ENCODE measurements around the gene CANT1. TPM values are rescaled to one million over a fixed set of nuclear protein-coding genes. Genes with fewer than 3 reads are reported as not detected.

The CANT1 gene
- total RNA-seq, 1 experiment from 2014 or later = 86.4 TPM

DNA sequence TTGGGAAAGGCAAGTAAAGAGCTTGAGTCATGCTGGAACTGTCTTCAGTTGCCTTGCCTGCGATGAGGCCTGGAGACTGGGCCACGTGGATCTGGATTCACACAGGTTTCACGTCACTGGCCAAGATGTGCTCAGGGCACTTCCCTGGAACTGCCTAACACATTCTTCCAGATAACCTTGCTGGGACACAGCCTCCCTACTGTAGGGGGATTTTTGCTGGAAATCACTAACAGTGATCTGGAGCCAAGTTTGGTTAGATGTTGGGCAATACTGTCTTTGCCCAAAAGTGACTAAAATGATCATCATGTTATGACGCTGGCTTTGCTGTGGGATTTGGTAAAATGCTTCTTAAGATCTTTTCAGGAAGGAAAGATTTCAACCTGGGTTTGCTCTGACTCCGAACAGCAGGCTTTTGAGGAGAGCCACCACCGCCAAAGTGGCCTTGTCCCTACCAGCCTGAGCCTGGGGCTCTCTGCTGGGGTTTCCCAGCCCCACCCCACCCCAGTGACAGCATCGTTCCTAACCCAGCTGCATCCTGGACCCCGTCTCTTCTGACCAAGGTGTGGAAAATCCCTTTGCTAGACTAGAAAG lies 29.1 kb upstream of the CANT1 start:
- ChIA-PET POLR2A (no interaction called here), CTCF (interaction anchor here (0.6 kb wide), 1 partner anchor 17 kb away, joined by 3 read pairs; no protein-coding TSS in a partner anchor)
- Histone ChIP-seq H3K9me3 (no peaks in the 10 kb centered on the region), H3K4me1 (no peaks in the 10 kb centered on the region), H3K4me3 (ENCODE audit: low read depth, low read length) (no peak overlapping the region), H3K36me3 (ENCODE audit: control insufficient read depth, insufficient read depth, low read length) (no peaks in the 10 kb centered on the region), H3K27me3 (replicated peaks; ENCODE audit: control insufficient read depth, insufficient read depth, low read length) (no peaks in the 10 kb centered on the region)
- Mint-ChIP-seq H3K27me3 (ENCODE audit: insufficient read depth, unreplicated experiment) (no peaks in the 10 kb centered on the region), H3K4me1 (ENCODE audit: low read depth, unreplicated experiment) (no peaks in the 10 kb centered on the region), H3K4me3 (ENCODE audit: unreplicated experiment) (no peak overlapping the region), H3K9me3 (ENCODE audit: unreplicated experiment) (no peaks in the 10 kb centered on the region), H3K36me3 (ENCODE audit: insufficient read depth, unreplicated experiment) (no peaks in the 10 kb centered on the region), H3K27ac (ENCODE audit: unreplicated experiment) (no peak overlapping the region)
- intact Hi-C loops (cut with micrococcal nuclease; ENCODE audit: unreplicated experiment) = no loop called here
- TF ChIP-seq, protein P1, sequence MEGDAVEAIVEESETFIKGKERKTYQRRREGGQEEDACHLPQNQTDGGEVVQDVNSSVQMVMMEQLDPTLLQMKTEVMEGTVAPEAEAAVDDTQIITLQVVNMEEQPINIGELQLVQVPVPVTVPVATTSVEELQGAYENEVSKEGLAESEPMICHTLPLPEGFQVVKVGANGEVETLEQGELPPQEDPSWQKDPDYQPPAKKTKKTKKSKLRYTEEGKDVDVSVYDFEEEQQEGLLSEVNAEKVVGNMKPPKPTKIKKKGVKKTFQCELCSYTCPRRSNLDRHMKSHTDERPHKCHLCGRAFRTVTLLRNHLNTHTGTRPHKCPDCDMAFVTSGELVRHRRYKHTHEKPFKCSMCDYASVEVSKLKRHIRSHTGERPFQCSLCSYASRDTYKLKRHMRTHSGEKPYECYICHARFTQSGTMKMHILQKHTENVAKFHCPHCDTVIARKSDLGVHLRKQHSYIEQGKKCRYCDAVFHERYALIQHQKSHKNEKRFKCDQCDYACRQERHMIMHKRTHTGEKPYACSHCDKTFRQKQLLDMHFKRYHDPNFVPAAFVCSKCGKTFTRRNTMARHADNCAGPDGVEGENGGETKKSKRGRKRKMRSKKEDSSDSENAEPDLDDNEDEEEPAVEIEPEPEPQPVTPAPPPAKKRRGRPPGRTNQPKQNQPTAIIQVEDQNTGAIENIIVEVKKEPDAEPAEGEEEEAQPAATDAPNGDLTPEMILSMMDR (IDR thresholded peaks at IDR 0.05; ENCODE audit: insufficient read depth in 1 of 2, low read depth in 1 of 2, low read length in 1 of 2, severe bottlenecking in 1 of 2, unreplicated experiment in 1 of 2) = no peak
- DNase-seq = no peak
- BruUV-seq (replicated peaks) = no TSS peak

- no peak overlapping the region for H3K4me3 ChIP-seq (ENCODE audit: low read depth, low read length)
- no peak overlapping the region for H3K4me3 Mint-ChIP-seq (ENCODE audit: unreplicated experiment)
- no peak overlapping the region for H3K27ac Mint-ChIP-seq (ENCODE audit: unreplicated experiment)
- ChIA-PET CTCF (interaction anchor here (0.6 kb wide), 2 partner anchors 10 to 140 kb away, joined by 3 to 4 read pairs; no protein-coding TSS in a partner anchor), POLR2A (no interaction called here)
- no peaks in the 10 kb centered on the region for H3K9me3 ChIP-seq
- TF ChIP-seq, protein P1 (IDR thresholded peaks at IDR 0.05; ENCODE audit: insufficient read depth in 1 of 2, low read depth in 1 of 2, low read length in 1 of 2, severe bottlenecking in 1 of 2, unreplicated experiment in 1 of 2) = no peak
- H3K36me3 ChIP-seq (ENCODE audit: control insufficient read depth, insufficient read depth, low read length) = no peaks in the 10 kb centered on the region
- H3K36me3 Mint-ChIP-seq (ENCODE audit: insufficient read depth, unreplicated experiment) = no peaks in the 10 kb centered on the region
- intact Hi-C loops (cut with micrococcal nuclease; ENCODE audit: unreplicated experiment) = no loop called here
- BruUV-seq (replicated peaks) = no TSS peak
- H3K4me1 ChIP-seq = no peaks in the 10 kb centered on the region
- H3K27me3 Mint-ChIP-seq (ENCODE audit: insufficient read depth, unreplicated experiment) = no peaks in the 10 kb centered on the region
- H3K4me1 Mint-ChIP-seq (ENCODE audit: low read depth, unreplicated experiment) = peaks cover 5% of the 10 kb centered on the region
- H3K9me3 Mint-ChIP-seq (ENCODE audit: unreplicated experiment) = no peaks in the 10 kb centered on the region
- H3K27me3 ChIP-seq (replicated peaks; ENCODE audit: control insufficient read depth, insufficient read depth, low read length) = no peaks in the 10 kb centered on the region
- DNase-seq = no peak
Measured at GRCh38 chr17:79036596-79036995, 27.0 kb upstream of the CANT1 start.

DNA sequence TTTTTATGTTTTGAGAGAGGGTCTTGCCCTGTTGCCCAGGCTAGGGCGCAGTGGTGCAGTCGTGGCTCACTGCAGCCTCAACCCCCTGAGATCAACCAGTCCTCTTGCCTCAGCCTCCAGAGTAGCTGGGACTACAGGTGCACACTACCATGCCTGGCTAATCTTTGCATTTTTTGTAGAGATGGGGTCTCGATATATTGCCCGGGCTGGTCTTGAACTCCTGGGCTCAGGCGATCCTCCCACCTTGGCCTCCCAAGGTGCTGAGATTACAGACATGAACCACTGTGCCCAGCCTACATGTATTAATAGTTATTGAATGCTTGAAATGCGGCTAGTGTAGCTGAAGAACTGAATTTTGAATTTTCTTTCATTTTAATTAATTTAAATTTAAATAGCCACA lies 26.6 kb upstream of the CANT1 start:
- no peak for DNase-seq
- Histone ChIP-seq H3K4me1 (no peaks in the 10 kb centered on the region), H3K4me3 (ENCODE audit: low read depth, low read length) (no peak overlapping the region), H3K36me3 (ENCODE audit: control insufficient read depth, insufficient read depth, low read length) (no peaks in the 10 kb centered on the region), H3K27me3 (replicated peaks; ENCODE audit: control insufficient read depth, insufficient read depth, low read length) (no peaks in the 10 kb centered on the region), H3K9me3 (no peaks in the 10 kb centered on the region)
- no TSS peak for BruUV-seq (replicated peaks)
- Mint-ChIP-seq H3K27ac (ENCODE audit: unreplicated experiment) (no peak overlapping the region), H3K27me3 (ENCODE audit: insufficient read depth, unreplicated experiment) (no peaks in the 10 kb centered on the region), H3K4me3 (ENCODE audit: unreplicated experiment) (no peak overlapping the region), H3K9me3 (ENCODE audit: unreplicated experiment) (no peaks in the 10 kb centered on the region), H3K4me1 (ENCODE audit: low read depth, unreplicated experiment) (peaks cover 7% of the 10 kb centered on the region), H3K36me3 (ENCODE audit: insufficient read depth, unreplicated experiment) (no peaks in the 10 kb centered on the region)
- intact Hi-C loops (cut with micrococcal nuclease; ENCODE audit: unreplicated experiment) = no loop called here
- TF ChIP-seq, protein P1 (IDR thresholded peaks at IDR 0.05; ENCODE audit: insufficient read depth in 1 of 2, low read depth in 1 of 2, low read length in 1 of 2, severe bottlenecking in 1 of 2, unreplicated experiment in 1 of 2) = no peak
- ChIA-PET CTCF (no interaction called here), POLR2A (no interaction called here)
